ENCODE results near the gene AMMECR1. TPM values are rescaled to one million over a fixed set of nuclear protein-coding genes. Genes with fewer than 3 reads are reported as not detected.

Gene AMMECR1
- polyA plus RNA-seq, 3 donors from 2014 or later, result 6.2 to 8.1 (median 7.6) TPM

GRCh38 chrX:110268395-110268794, 49.5 kb downstream of the AMMECR1 start:
- peak overlapping the region in 5 of 6 donors; percentile 0 to 71 (median 58) for H3K27ac Mint-ChIP-seq
- peak overlapping the region in 2 of 5 donors; percentile 41 to 60 for H3K4me3 Mint-ChIP-seq
- no peak for DNase-seq
- H3K4me1 Mint-ChIP-seq, result peaks cover 19 to 27% of the 10 kb centered on the region in 2 donors
- peaks cover 0 to 3% (median 0%) of the 10 kb centered on the region in 3 donors for H3K27me3 Mint-ChIP-seq (ENCODE audit: low read depth in 3 of 3)
- no peaks in the 10 kb centered on the region for H3K9me3 Mint-ChIP-seq
- no peaks in the 10 kb centered on the region for H3K36me3 Mint-ChIP-seq

GRCh38 chrX:110267874-110268273, 50.0 kb downstream of the AMMECR1 start:
- peak overlapping the region in 4 of 5 donors; percentile 34 to 60 (median 50) for H3K4me3 Mint-ChIP-seq
- H3K9me3 Mint-ChIP-seq, result no peaks in the 10 kb centered on the region
- H3K27me3 Mint-ChIP-seq (ENCODE audit: low read depth in 3 of 3), result peaks cover 0 to 3% (median 0%) of the 10 kb centered on the region in 3 donors
- no peaks in the 10 kb centered on the region for H3K36me3 Mint-ChIP-seq
- H3K27ac Mint-ChIP-seq, result peak overlapping the region in 5 of 6 donors; percentile 51 to 71 (median 58)
- no peak for DNase-seq
- peaks cover 19 to 27% of the 10 kb centered on the region in 2 donors for H3K4me1 Mint-ChIP-seq

- Mint-ChIP-seq H3K27ac (no peak overlapping the region), H3K27me3 (ENCODE audit: low read depth in 3 of 3) (peaks cover 0 to 3% (median 2%) of the 10 kb centered on the region in 3 donors), H3K36me3 (peaks cover 0 to 2% (median 0%) of the 10 kb centered on the region in 3 donors), H3K9me3 (no peaks in the 10 kb centered on the region), H3K4me1 (peaks cover 19 to 27% of the 10 kb centered on the region in 2 donors), H3K4me3 (no peak overlapping the region)
- no peak for DNase-seq
Observed at GRCh38 chrX:110265661-110266060, 52.2 kb downstream of the AMMECR1 start.

GRCh38 chrX:110259117-110259516, 58.8 kb downstream of the AMMECR1 start:
- Mint-ChIP-seq H3K4me3 (no peak overlapping the region), H3K4me1 (peaks cover 6 to 10% of the 10 kb centered on the region in 2 donors), H3K27me3 (ENCODE audit: low read depth in 3 of 3) (peaks cover 0 to 2% (median 0%) of the 10 kb centered on the region in 3 donors), H3K27ac (no peak overlapping the region), H3K9me3 (no peaks in the 10 kb centered on the region), H3K36me3 (peaks cover 0 to 3% (median 0%) of the 10 kb centered on the region in 3 donors)
- no peak for DNase-seq

GRCh38 chrX:110258552-110258951, 59.3 kb downstream of the AMMECR1 start:
- Mint-ChIP-seq H3K4me3 (no peak overlapping the region), H3K9me3 (no peaks in the 10 kb centered on the region), H3K27ac (no peak overlapping the region), H3K36me3 (peaks cover 0 to 3% (median 0%) of the 10 kb centered on the region in 3 donors), H3K4me1 (peaks cover 6 to 10% of the 10 kb centered on the region in 2 donors), H3K27me3 (ENCODE audit: low read depth in 3 of 3) (peaks cover 0 to 2% (median 0%) of the 10 kb centered on the region in 3 donors)
- no peak for DNase-seq

GRCh38 chrX:110257889-110258288, 60.0 kb downstream of the AMMECR1 start:
- Mint-ChIP-seq H3K4me1 (peaks cover 6 to 10% of the 10 kb centered on the region in 2 donors), H3K27ac (no peak overlapping the region), H3K27me3 (ENCODE audit: low read depth in 3 of 3) (peaks cover 0 to 2% (median 0%) of the 10 kb centered on the region in 3 donors), H3K36me3 (peaks cover 0 to 3% (median 0%) of the 10 kb centered on the region in 3 donors), H3K4me3 (no peak overlapping the region), H3K9me3 (no peaks in the 10 kb centered on the region)
- DNase-seq, result no peak

- Mint-ChIP-seq H3K4me3 (no peak overlapping the region), H3K27ac (no peak overlapping the region), H3K36me3 (peaks cover 0 to 2% (median 0%) of the 10 kb centered on the region in 3 donors), H3K27me3 (ENCODE audit: low read depth in 3 of 3) (peaks cover 0 to 2% (median 1%) of the 10 kb centered on the region in 3 donors), H3K9me3 (no peaks in the 10 kb centered on the region), H3K4me1 (peaks cover 5% of the 10 kb centered on the region in 2 donors)
- no peak for DNase-seq
Observed at GRCh38 chrX:110252711-110253110, 65.2 kb downstream of the AMMECR1 start.

GRCh38 chrX:110251961-110252360, 65.9 kb downstream of the AMMECR1 start:
- H3K27me3 Mint-ChIP-seq (ENCODE audit: low read depth in 3 of 3), result peaks cover 0 to 2% (median 1%) of the 10 kb centered on the region in 3 donors
- no peak overlapping the region for H3K27ac Mint-ChIP-seq
- H3K4me3 Mint-ChIP-seq, result no peak overlapping the region
- H3K36me3 Mint-ChIP-seq, result peaks cover 0 to 2% (median 0%) of the 10 kb centered on the region in 3 donors
- H3K9me3 Mint-ChIP-seq, result no peaks in the 10 kb centered on the region
- peaks cover 7% of the 10 kb centered on the region in 2 donors for H3K4me1 Mint-ChIP-seq
- no peak for DNase-seq

- H3K4me1 Mint-ChIP-seq, result peaks cover 11% of the 10 kb centered on the region in 2 donors
- no peak overlapping the region for H3K4me3 Mint-ChIP-seq
- H3K27me3 Mint-ChIP-seq (ENCODE audit: low read depth in 3 of 3), result peaks cover 0 to 2% (median 1%) of the 10 kb centered on the region in 3 donors
- H3K27ac Mint-ChIP-seq, result no peak overlapping the region
- no peak for DNase-seq
- peaks cover 0 to 2% (median 0%) of the 10 kb centered on the region in 3 donors for H3K36me3 Mint-ChIP-seq
- no peaks in the 10 kb centered on the region for H3K9me3 Mint-ChIP-seq
Observed at GRCh38 chrX:110251526-110251925, 66.4 kb downstream of the AMMECR1 start.

- DNase-seq, result no peak
- no peak overlapping the region for H3K27ac Mint-ChIP-seq
- peaks cover 16 to 18% of the 10 kb centered on the region in 2 donors for H3K4me1 Mint-ChIP-seq
- peaks cover 0 to 3% (median 2%) of the 10 kb centered on the region in 3 donors for H3K27me3 Mint-ChIP-seq (ENCODE audit: low read depth in 3 of 3)
- H3K9me3 Mint-ChIP-seq, result no peaks in the 10 kb centered on the region
- H3K4me3 Mint-ChIP-seq, result no peak overlapping the region
- H3K36me3 Mint-ChIP-seq, result peaks cover 0 to 2% (median 0%) of the 10 kb centered on the region in 3 donors
Observed at GRCh38 chrX:110250847-110251246, 67.0 kb downstream of the AMMECR1 start.

GRCh38 chrX:110248578-110248977, 69.3 kb downstream of the AMMECR1 start:
- peaks cover 1 to 5% (median 3%) of the 10 kb centered on the region in 3 donors for H3K27me3 Mint-ChIP-seq (ENCODE audit: low read depth in 3 of 3)
- peaks cover 19 to 20% of the 10 kb centered on the region in 2 donors for H3K4me1 Mint-ChIP-seq
- H3K9me3 Mint-ChIP-seq, result peaks cover 0 to 1% (median 0%) of the 10 kb centered on the region in 6 donors
- no peak overlapping the region for H3K4me3 Mint-ChIP-seq
- DNase-seq, result no peak
- H3K36me3 Mint-ChIP-seq, result peaks cover 0 to 2% (median 0%) of the 10 kb centered on the region in 3 donors
- H3K27ac Mint-ChIP-seq, result no peak overlapping the region

- peaks cover 29 to 38% of the 10 kb centered on the region in 2 donors for H3K4me1 Mint-ChIP-seq
- H3K9me3 Mint-ChIP-seq, result peaks cover 0 to 4% (median 0%) of the 10 kb centered on the region in 6 donors
- H3K27ac Mint-ChIP-seq, result no peak overlapping the region
- H3K36me3 Mint-ChIP-seq, result peaks cover 0 to 11% (median 0%) of the 10 kb centered on the region in 3 donors
- H3K4me3 Mint-ChIP-seq, result no peak overlapping the region
- no peak for DNase-seq
- H3K27me3 Mint-ChIP-seq (ENCODE audit: low read depth in 3 of 3), result peaks cover 1 to 3% (median 3%) of the 10 kb centered on the region in 3 donors
Observed at GRCh38 chrX:110245011-110245410, 72.9 kb downstream of the AMMECR1 start.

GRCh38 chrX:110242371-110242770, 75.5 kb downstream of the AMMECR1 start:
- Mint-ChIP-seq H3K27me3 (ENCODE audit: low read depth in 3 of 3) (peaks cover 1 to 12% (median 2%) of the 10 kb centered on the region in 3 donors), H3K4me3 (no peak overlapping the region), H3K9me3 (peaks cover 0 to 10% (median under 1%) of the 10 kb centered on the region in 6 donors), H3K27ac (no peak overlapping the region), H3K4me1 (peaks cover 48 to 64% of the 10 kb centered on the region in 2 donors), H3K36me3 (peaks cover 0 to 8% (median 0%) of the 10 kb centered on the region in 3 donors)
- no peak for DNase-seq

- H3K27ac Mint-ChIP-seq, result no peak overlapping the region
Observed at GRCh38 chrX:110241816-110242215, 76.1 kb downstream of the AMMECR1 start.

More at GRCh38 chrX:110241816-110242215, 76.1 kb downstream of the AMMECR1 start:
- H3K36me3 Mint-ChIP-seq, result peaks cover 0 to 8% (median 0%) of the 10 kb centered on the region in 3 donors
- H3K4me1 Mint-ChIP-seq, result peaks cover 51 to 67% of the 10 kb centered on the region in 2 donors
- no peak overlapping the region for H3K4me3 Mint-ChIP-seq
- no peak for DNase-seq
- peaks cover 1 to 12% (median 2%) of the 10 kb centered on the region in 3 donors for H3K27me3 Mint-ChIP-seq (ENCODE audit: low read depth in 3 of 3)
- peaks cover 0 to 10% (median under 1%) of the 10 kb centered on the region in 6 donors for H3K9me3 Mint-ChIP-seq

Data from immature natural killer cell (primary cell).